Esophagus squamous epithelium (tissue), 4 donors: Measurements from ENCODE around the gene RHOV.

Source experiments
- CTCF ChIP-seq, 6 experiments: fragments of 450-650 bp in 4 of 6; fragments of 200-600 bp in 2 of 6; sonication (generic) in 2 of 6; IDR thresholded peaks; one replicate each; pipeline ENCODE4 v1.5.1; 2016 to 2019; ENCODE audit warnings: antibody characterized with exemption in 6 of 6, mild to moderate bottlenecking in 4 of 6, moderate library complexity in 4 of 6
- POLR2A ChIP-seq, 4 donors: fragments of 450-650 bp; IDR thresholded peaks; one replicate each; pipeline ENCODE4 v1.6.1; 2017; ENCODE audit warnings: antibody characterized with exemption in 4 of 4, mild to moderate bottlenecking in 4 of 4, moderate library complexity in 3 of 4

- no peak for TF ChIP-seq CTCF (IDR thresholded peaks at IDR 0.05)
- TF ChIP-seq POLR2A (IDR thresholded peaks at IDR 0.05) = no peak
These were observed 4.8 kb upstream of the RHOV start for GRCh38 chr15:40878785-40879184.
